K562 (cell line): ENCODE data around the gene KRTAP4-5.

ENCODE experiments used
- SNRNP70 ChIP-seq: fragments of 200-400 bp; formaldehyde crosslinking; optimal IDR thresholded peaks from 2 replicates; pipeline ENCODE3; 2017; ENCODE audit warnings: low read depth, low read length
- U2AF2 ChIP-seq: fragments of 200-400 bp; formaldehyde crosslinking; optimal IDR thresholded peaks from 2 replicates; pipeline ENCODE3; 2017; ENCODE audit warnings: low read depth, mild to moderate bottlenecking, low read length
- ZNF143 ChIP-seq: sonication (generic); formaldehyde crosslinking; IDR thresholded peaks from 2 replicates; pipeline ENCODE4 v1.9.0; 2022; ENCODE audit warnings: mild to moderate bottlenecking, missing genetic modification reagents

DNA sequence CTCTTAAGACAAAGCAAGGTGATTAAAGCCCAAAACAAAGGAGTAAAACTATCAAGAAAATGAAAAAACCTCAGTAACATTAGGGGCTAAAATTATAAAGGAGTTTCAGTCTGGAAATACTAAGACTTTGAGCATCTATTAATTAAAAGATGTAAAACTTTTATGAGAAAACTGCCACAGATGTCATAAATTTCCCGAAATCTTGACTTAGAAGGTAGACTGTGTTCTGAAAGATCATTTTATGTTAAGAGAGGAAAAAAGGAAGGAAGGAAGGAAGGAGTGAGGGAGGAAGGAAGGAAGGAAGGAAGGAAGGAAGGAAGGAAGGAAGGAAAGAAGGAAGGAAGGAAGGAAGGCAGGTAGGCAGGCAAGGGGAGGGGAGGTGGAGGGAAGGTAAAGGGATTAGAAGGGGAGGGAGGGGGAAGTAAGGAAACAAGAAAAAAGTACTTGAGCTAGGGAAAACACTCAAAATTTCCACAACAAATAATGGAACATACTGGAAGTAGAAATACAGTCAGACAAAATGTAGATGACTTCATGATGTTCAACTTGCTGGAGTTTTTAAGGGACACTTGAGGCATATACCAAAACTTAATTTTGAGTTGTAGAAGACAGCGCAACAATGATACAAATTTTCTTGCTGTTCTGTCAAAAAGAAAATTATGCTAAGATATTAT lies 2.0 kb downstream of the KRTAP4-5 start:
- TF ChIP-seq ZNF143 = no peak
- no peak for TF ChIP-seq U2AF2
- no peak for TF ChIP-seq SNRNP70
